Left lobe of liver (tissue), 2 donors: ENCODE measurements around the gene ADAMTSL1. TPM values are rescaled to one million over a fixed set of nuclear protein-coding genes. Genes with fewer than 3 reads are reported as not detected.

Source experiments
- ATAC-seq: fragments of 200-7000 bp; cut with Tn5 transposase; one replicate; pipeline ENCODE4 v1.9.1; 2020; ENCODE audit warnings: mild to moderate bottlenecking, moderate library complexity
- DNase-seq: peaks from one replicate; pipeline ENCODE4 v3.0.0-alpha.2; 2020; ENCODE audit warnings: low spot score
- total RNA-seq: library from RNA; stranded (reverse); gene quantifications from one replicate; pipeline ENCODE4 v1.2.1, GENCODE V29; 2021
- donor health status: DM: no; HTN: no; CAD: no; lungs with moderate emphysema.
- donor health status: DM: no; HTN: yes; CAD: no.

ADAMTSL1 gene
- total RNA-seq, 1 donor from 2014 or later = 1.9 TPM

GRCh38 chr9:18688581-18689565 is 214.9 kb downstream of the ADAMTSL1 start:
- ATAC-seq (no peak), DNase-seq (no peak)

- ATAC-seq = no peak
- DNase-seq = no peak
These were observed 216.0 kb downstream of the ADAMTSL1 start for GRCh38 chr9:18689921-18690320.

- no peak for DNase-seq
- ATAC-seq = no peak
These were observed 218.3 kb downstream of the ADAMTSL1 start for GRCh38 chr9:18692268-18692667.

- DNase-seq = no peak
- no peak for ATAC-seq
These were observed 219.0 kb downstream of the ADAMTSL1 start for GRCh38 chr9:18692962-18693361.

- ATAC-seq (no peak), DNase-seq (no peak)
These were observed 221.2 kb downstream of the ADAMTSL1 start for GRCh38 chr9:18694959-18695668.

- no peak for DNase-seq
- no peak for ATAC-seq
These were observed 225.0 kb downstream of the ADAMTSL1 start for GRCh38 chr9:18698992-18699391.

GRCh38 chr9:18699764-18700163 is 225.8 kb downstream of the ADAMTSL1 start:
- ATAC-seq (no peak), DNase-seq (no peak)

GRCh38 chr9:18700714-18701113 is 226.8 kb downstream of the ADAMTSL1 start:
- DNase-seq = no peak
- no peak for ATAC-seq

GRCh38 chr9:18703151-18703900 is 229.4 kb downstream of the ADAMTSL1 start:
- no peak for DNase-seq
- no peak for ATAC-seq

- DNase-seq = no peak
- ATAC-seq = no peak
These were observed 230.0 kb downstream of the ADAMTSL1 start for GRCh38 chr9:18703901-18704379.

- ATAC-seq (no peak), DNase-seq (no peak)
These were observed 231.9 kb downstream of the ADAMTSL1 start for GRCh38 chr9:18705796-18706392.

- DNase-seq = no peak
- peak; percentile 49 for ATAC-seq
These were observed 232.7 kb downstream of the ADAMTSL1 start for GRCh38 chr9:18706648-18707047.

GRCh38 chr9:18707061-18707461 is 233.1 kb downstream of the ADAMTSL1 start:
- ATAC-seq (peak; percentile 96), DNase-seq (peak; percentile 55)

GRCh38 chr9:18707489-18708205 is 233.7 kb downstream of the ADAMTSL1 start:
- DNase-seq = no peak
- ATAC-seq = no peak

- DNase-seq (no peak), ATAC-seq (peak; percentile 56)
These were observed 234.5 kb downstream of the ADAMTSL1 start for GRCh38 chr9:18708429-18708828.

GRCh38 chr9:18710065-18710464 is 236.1 kb downstream of the ADAMTSL1 start:
- no peak for DNase-seq
- no peak for ATAC-seq

GRCh38 chr9:18717759-18718158 is 243.8 kb downstream of the ADAMTSL1 start:
- DNase-seq (no peak), ATAC-seq (no peak)

GRCh38 chr9:18718393-18718792 is 244.4 kb downstream of the ADAMTSL1 start:
- no peak for DNase-seq
- ATAC-seq = no peak

- DNase-seq (no peak), ATAC-seq (no peak)
These were observed 245.0 kb downstream of the ADAMTSL1 start for GRCh38 chr9:18718932-18719331.

GRCh38 chr9:18720691-18721090 is 246.7 kb downstream of the ADAMTSL1 start:
- DNase-seq (no peak), ATAC-seq (no peak)
